Gastrocnemius medialis (tissue), 4 donors: ENCODE data around the gene AIFM1. TPM values are rescaled to one million over a fixed set of nuclear protein-coding genes. Genes with fewer than 3 reads are reported as not detected.
A peak's percentile ranks its signal among the peaks of the same experiment; 100 is the strongest.

Experiments
- ATAC-seq, 2 donors: fragments of 150-250 bp; one replicate each; pipeline ENCODE4 v1.9.1; 2016
- DNase-seq, 2 donors: peaks; one replicate each; pipeline ENCODE4 v3.0.0-alpha.2; 2019
- H3K27ac ChIP-seq, 4 donors: fragments of 200-600 bp; sonication (generic); 1 replicate in 1 of 4; 2 replicates in 3 of 4; pipeline ENCODE4 v1.5.1; 2016 to 2018; ENCODE audit warnings: mild to moderate bottlenecking in 2 of 4, moderate library complexity in 1 of 4
- H3K27me3 ChIP-seq, 3 donors: fragments of 200-600 bp; sonication (generic) in 2 of 3; 1 replicate in 1 of 3; 2 replicates in 2 of 3; pipeline versions ENCODE4 v1.5.1 to v1.6.0; 2016 to 2019; ENCODE audit warnings: mild to moderate bottlenecking in 1 of 3, moderate library complexity in 1 of 3
- H3K36me3 ChIP-seq, 2 donors: fragments of 200-600 bp; sonication (generic) in 1 of 2; one replicate each; pipeline ENCODE4 v1.5.1; 2017 to 2018
- H3K4me1 ChIP-seq, 2 donors: fragments of 200-600 bp; sonication (generic) in 1 of 2; one replicate each; pipeline ENCODE4 v1.5.1; 2016 to 2017; ENCODE audit warnings: mild to moderate bottlenecking in 2 of 2
- H3K4me3 ChIP-seq, 4 donors: fragments of 200-600 bp; sonication (generic) in 3 of 4; 1 replicate in 1 of 4; 2 replicates in 3 of 4; pipeline ENCODE4 v1.5.1; 2016 to 2019; ENCODE audit warnings: mild to moderate bottlenecking in 2 of 4
- H3K9me3 ChIP-seq, 3 donors: fragments of 200-600 bp; sonication (generic) in 2 of 3; 1 replicate in 1 of 3; 2 replicates in 2 of 3; pipeline ENCODE4 v1.5.1; 2016 to 2019
- POLR2A ChIP-seq, 2 donors: fragments of 450-650 bp; IDR thresholded peaks; one replicate each; pipeline ENCODE4 v1.6.1; 2017; ENCODE audit warnings: antibody characterized with exemption in 2 of 2, mild to moderate bottlenecking in 2 of 2, moderate library complexity in 2 of 2
- in situ Hi-C, 4 donors: fragments of 200-750 bp; cut with MboI; loops; one replicate each; pipeline versions ENCODE4 v1.15.0 to v1.8.0; 2017; ENCODE audit warnings: low sequenced_read_pairs in 4 of 4
- intact Hi-C: fragments of 100-400 bp; cut with DNase I; formaldehyde crosslinking; loops from one replicate; pipeline ENCODE4 v1.15.1; 2023; ENCODE audit warnings: low total_unique reads
- total RNA-seq, 4 donors: library from RNA; depleted of rRNA; stranded (reverse); fragments of >200 nt; gene quantifications; one replicate each; pipeline versions ENCODE4 v1.1.0 to v1.2.3, GENCODE V29; 2016
- TF ChIP-seq, protein P1 (sequence below), 5 experiments: fragments of 450-650 bp in 3 of 5; fragments of 200-600 bp in 2 of 5; sonication (generic) in 2 of 5; IDR thresholded peaks in 4 of 5; conservative IDR thresholded peaks in 1 of 5; 1 replicate in 4 of 5; 2 replicates in 1 of 5; pipeline ENCODE4 v1.5.1; 2016 to 2019; ENCODE audit warnings: antibody characterized with exemption in 5 of 5, mild to moderate bottlenecking in 3 of 5, moderate library complexity in 3 of 5

AIFM1 gene
- total RNA-seq, 4 donors from 2014 or later = 18.9 to 50.1 (median 30.0) TPM

DNA sequence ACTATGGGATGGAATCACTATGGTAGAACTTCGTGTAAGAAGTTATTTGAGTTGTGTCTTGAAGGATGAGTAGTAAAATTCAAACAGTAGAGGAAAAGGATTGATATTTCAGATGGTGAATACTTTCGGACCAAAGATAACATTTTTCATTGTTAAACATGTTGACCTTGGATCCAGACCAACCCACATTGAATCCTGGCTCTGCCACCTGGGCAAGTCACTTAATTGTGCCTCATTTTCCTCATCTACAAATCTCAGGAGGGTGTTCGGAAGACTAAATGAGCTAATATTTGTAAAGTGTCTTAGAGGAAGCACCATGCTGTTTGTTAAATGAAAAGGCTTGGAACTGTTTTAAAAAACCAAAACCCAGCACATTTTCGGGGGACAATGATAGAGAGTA, 1.4 kb upstream of the AIFM1 start:
- Histone ChIP-seq H3K4me1 (peaks cover 11 to 13% of the 10 kb centered on the region in 2 donors), H3K36me3 (no peaks in the 10 kb centered on the region), H3K27me3 (peaks cover 0 to under 1% (median 0%) of the 10 kb centered on the region in 3 donors), H3K4me3 (peak overlapping the region; percentile 62 to 81 (median 74)), H3K9me3 (no peaks in the 10 kb centered on the region), H3K27ac (peak overlapping the region in 3 of 4 donors; percentile 89 to 94 (median 92))
- DNase-seq (no peak), ATAC-seq (no peak)
- intact Hi-C loops = loop anchor here (5.0 kb wide), 1 partner anchor 185 kb away; the partner anchor contains the start of gene BCORL1
- TF ChIP-seq, protein P1, sequence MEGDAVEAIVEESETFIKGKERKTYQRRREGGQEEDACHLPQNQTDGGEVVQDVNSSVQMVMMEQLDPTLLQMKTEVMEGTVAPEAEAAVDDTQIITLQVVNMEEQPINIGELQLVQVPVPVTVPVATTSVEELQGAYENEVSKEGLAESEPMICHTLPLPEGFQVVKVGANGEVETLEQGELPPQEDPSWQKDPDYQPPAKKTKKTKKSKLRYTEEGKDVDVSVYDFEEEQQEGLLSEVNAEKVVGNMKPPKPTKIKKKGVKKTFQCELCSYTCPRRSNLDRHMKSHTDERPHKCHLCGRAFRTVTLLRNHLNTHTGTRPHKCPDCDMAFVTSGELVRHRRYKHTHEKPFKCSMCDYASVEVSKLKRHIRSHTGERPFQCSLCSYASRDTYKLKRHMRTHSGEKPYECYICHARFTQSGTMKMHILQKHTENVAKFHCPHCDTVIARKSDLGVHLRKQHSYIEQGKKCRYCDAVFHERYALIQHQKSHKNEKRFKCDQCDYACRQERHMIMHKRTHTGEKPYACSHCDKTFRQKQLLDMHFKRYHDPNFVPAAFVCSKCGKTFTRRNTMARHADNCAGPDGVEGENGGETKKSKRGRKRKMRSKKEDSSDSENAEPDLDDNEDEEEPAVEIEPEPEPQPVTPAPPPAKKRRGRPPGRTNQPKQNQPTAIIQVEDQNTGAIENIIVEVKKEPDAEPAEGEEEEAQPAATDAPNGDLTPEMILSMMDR (IDR thresholded peaks at IDR 0.05 in 4 of 5, conservative IDR thresholded peaks at IDR 0.05 in 1 of 5) = no peak
- no peak for TF ChIP-seq POLR2A (IDR thresholded peaks at IDR 0.05)
- in situ Hi-C loops = no loop called here

DNA sequence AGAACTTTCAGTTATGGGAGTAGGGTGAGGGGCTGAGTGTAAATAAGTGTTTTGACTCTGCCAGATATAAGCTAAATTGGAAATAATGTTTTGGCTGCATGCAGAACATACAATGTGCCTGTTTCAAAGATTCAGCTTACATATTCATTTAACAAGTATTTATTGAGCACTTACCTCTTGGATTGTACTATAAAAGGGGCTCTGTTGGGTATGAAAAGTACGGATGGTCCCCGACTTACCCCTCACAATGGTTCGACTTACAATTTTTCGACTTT, 799 bp upstream of the AIFM1 start:
- peak overlapping the region; percentile 62 to 81 (median 74) for H3K4me3 ChIP-seq
- TF ChIP-seq, protein P1 (IDR thresholded peaks at IDR 0.05 in 4 of 5, conservative IDR thresholded peaks at IDR 0.05 in 1 of 5) = no peak
- no peak for TF ChIP-seq POLR2A (IDR thresholded peaks at IDR 0.05)
- peaks cover 11 to 18% of the 10 kb centered on the region in 2 donors for H3K4me1 ChIP-seq
- no peaks in the 10 kb centered on the region for H3K27me3 ChIP-seq
- in situ Hi-C loops = no loop called here
- intact Hi-C loops = loop anchor here (1.0 to 5.0 kb wide), 2 partner anchors 184 to 235 kb away; partner anchors contain the start of gene BCORL1
- no peak for DNase-seq
- no peak for ATAC-seq
- peak overlapping the region; percentile 88 to 94 (median 90) for H3K27ac ChIP-seq
- no peaks in the 10 kb centered on the region for H3K9me3 ChIP-seq
- H3K36me3 ChIP-seq = no peaks in the 10 kb centered on the region

DNA sequence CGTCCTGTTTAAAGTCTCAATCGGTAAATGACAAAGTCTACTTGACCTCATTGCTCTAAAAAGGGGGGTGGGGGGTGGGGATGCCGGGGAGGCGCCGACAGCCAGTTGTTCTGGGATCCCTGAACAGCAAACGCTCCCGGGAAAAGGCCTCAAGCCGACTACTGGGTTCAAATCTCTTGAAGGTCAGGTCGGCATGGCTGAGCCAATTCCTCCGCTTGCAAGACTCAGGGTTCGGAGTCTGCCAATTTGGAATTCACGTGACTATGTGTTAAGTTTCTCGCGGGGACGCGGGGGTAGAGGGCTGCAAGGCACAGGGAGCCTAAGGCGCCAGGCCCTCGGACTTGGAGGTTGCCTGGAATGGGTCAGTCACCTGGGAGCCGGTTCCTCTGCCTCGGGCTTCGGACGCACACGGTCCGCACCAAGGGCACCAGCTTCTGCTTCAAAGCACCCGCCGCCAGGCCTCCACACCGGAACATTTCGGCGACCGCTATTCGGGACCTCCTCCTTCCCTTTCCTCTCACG, 399 bp downstream of the AIFM1 start:
- H3K4me3 ChIP-seq = peak overlapping the region; percentile 62 to 81 (median 74)
- H3K36me3 ChIP-seq = no peaks in the 10 kb centered on the region
- H3K9me3 ChIP-seq = no peaks in the 10 kb centered on the region
- intact Hi-C loops (loop anchor here (1.0 to 5.0 kb wide), 3 partner anchors 54 to 183 kb away; partner anchors contain the start of genes BCORL1 and ELF4), in situ Hi-C loops (no loop called here)
- TF ChIP-seq POLR2A (IDR thresholded peaks at IDR 0.05) = no peak
- TF ChIP-seq, protein P1 (IDR thresholded peaks at IDR 0.05 in 4 of 5, conservative IDR thresholded peaks at IDR 0.05 in 1 of 5) = no peak
- H3K27ac ChIP-seq = peak overlapping the region; percentile 88 to 94 (median 90)
- peaks cover 11 to 18% of the 10 kb centered on the region in 2 donors for H3K4me1 ChIP-seq
- ATAC-seq = peak; percentile 41 to 67
- H3K27me3 ChIP-seq = no peaks in the 10 kb centered on the region
- DNase-seq = peak; percentile 20 to 68

DNA sequence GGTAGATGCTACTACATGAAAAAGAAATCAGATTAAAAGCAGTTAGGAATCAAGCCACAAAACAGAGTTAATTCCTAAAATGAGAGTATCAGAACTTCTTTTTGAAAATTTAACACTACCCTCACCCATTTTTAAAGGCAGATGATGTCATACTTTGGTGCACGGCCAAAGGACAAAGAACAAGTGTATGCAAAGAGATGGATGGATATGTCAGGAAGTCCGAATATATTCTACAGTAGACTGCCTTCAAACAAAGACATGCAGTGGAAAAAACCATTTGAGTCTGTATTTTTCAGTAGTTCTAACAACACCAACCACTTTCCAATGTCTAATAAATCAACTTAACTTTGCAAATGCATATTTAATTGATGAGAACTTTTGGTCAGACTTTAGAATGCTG, 2.2 kb downstream of the AIFM1 start:
- H3K9me3 ChIP-seq = no peaks in the 10 kb centered on the region
- no peaks in the 10 kb centered on the region for H3K36me3 ChIP-seq
- TF ChIP-seq POLR2A (IDR thresholded peaks at IDR 0.05) = no peak
- TF ChIP-seq, protein P1 (IDR thresholded peaks at IDR 0.05 in 4 of 5, conservative IDR thresholded peaks at IDR 0.05 in 1 of 5) = no peak
- intact Hi-C loops = no loop called here
- in situ Hi-C loops = no loop called here
- peaks cover 11 to 18% of the 10 kb centered on the region in 2 donors for H3K4me1 ChIP-seq
- H3K27me3 ChIP-seq = no peaks in the 10 kb centered on the region
- DNase-seq (no peak), ATAC-seq (no peak)
- no peak overlapping the region for H3K4me3 ChIP-seq
- H3K27ac ChIP-seq = peak overlapping the region in 1 of 4 donors; percentile 51
